Kidney (tissue), 2 donors: ENCODE results near the gene PCDHB3. TPM values are rescaled to one million over a fixed set of nuclear protein-coding genes. Genes with fewer than 3 reads are reported as not detected.

Source experiments
- polyA plus RNA-seq: library from polyadenylated mRNA; stranded (reverse); fragments of 350-450 nt; fragmentation: Illumina TruSeq; extraction: RNeasy Lipid Tissue Mini Kit (QIAGEN cat#74804); gene quantifications from one replicate; pipeline ENCODE4 v1.2.3, GENCODE V29; 2014; ENCODE audit warnings: low read depth, low replicate concordance; ENCODE audit not compliant: insufficient read depth
- total RNA-seq: library from RNA; stranded (reverse); fragmentation: NEBNext Ultra II Directional; extraction: Animal tissue kit (Norgen Biotek cat#: 25700); gene quantifications from one replicate; pipeline ENCODE4 v1.2.1, GENCODE V29; 2021
- donor health status: DM: yes; HTN: yes; CAD: no.

The PCDHB3 gene
- total and polyA plus RNA-seq, 2 donors from 2014 or later, result 2.3 to 3.1 TPM

Other genes with a start within 250 kb of the PCDHB3 start
- gene PCDHA10, start 244.6 kb upstream of the PCDHB3 start, total RNA-seq, result 7.6 TPM
- gene PCDHA10, start 244.6 kb upstream of the PCDHB3 start, polyA plus RNA-seq, result 1.7 TPM
- gene PCDHA11, start 231.5 kb upstream of the PCDHB3 start, total RNA-seq, result 2.0 TPM
- gene PCDHA11, start 231.5 kb upstream of the PCDHB3 start, polyA plus RNA-seq, result 0.77 TPM
- 5.2 TPM for gene PCDHA12, start 225.2 kb upstream of the PCDHB3 start, total RNA-seq
- gene PCDHA12, start 225.2 kb upstream of the PCDHB3 start, polyA plus RNA-seq, result 1.1 TPM
- 1.8 TPM for gene PCDHA13, start 218.3 kb upstream of the PCDHB3 start, total RNA-seq
- gene PCDHA13, start 218.3 kb upstream of the PCDHB3 start, polyA plus RNA-seq, result 0.49 TPM
- gene PCDHAC1, start 174.2 kb upstream of the PCDHB3 start, total RNA-seq, result 2.9 TPM
- gene PCDHAC1, start 174.2 kb upstream of the PCDHB3 start, polyA plus RNA-seq, result 0.43 TPM
- 3.6 TPM for gene PCDHAC2, start 134.0 kb upstream of the PCDHB3 start, total RNA-seq
- gene PCDHAC2, start 134.0 kb upstream of the PCDHB3 start, polyA plus RNA-seq, result 0.30 TPM
- 0.50 TPM for gene PCDHB1, start 49.1 kb upstream of the PCDHB3 start, total RNA-seq
- 0.09 TPM for gene PCDHB1, start 49.1 kb upstream of the PCDHB3 start, polyA plus RNA-seq
- gene PCDHB2, start 5.9 kb upstream of the PCDHB3 start, total RNA-seq, result 2.9 TPM
- gene PCDHB2, start 5.9 kb upstream of the PCDHB3 start, polyA plus RNA-seq, result 2.2 TPM
- gene PCDHB4, start 21.3 kb downstream of the PCDHB3 start, total RNA-seq, result 5.8 TPM
- 0.90 TPM for gene PCDHB4, start 21.3 kb downstream of the PCDHB3 start, polyA plus RNA-seq
- 7.5 TPM for gene PCDHB5, start 34.7 kb downstream of the PCDHB3 start, total RNA-seq
- gene PCDHB5, start 34.7 kb downstream of the PCDHB3 start, polyA plus RNA-seq, result 2.1 TPM
- 2.0 TPM for gene PCDHB6, start 49.6 kb downstream of the PCDHB3 start, total RNA-seq
- 0.32 TPM for gene PCDHB6, start 49.6 kb downstream of the PCDHB3 start, polyA plus RNA-seq
- gene PCDHB7, start 72.2 kb downstream of the PCDHB3 start, total RNA-seq, result 2.3 TPM
- gene PCDHB7, start 72.2 kb downstream of the PCDHB3 start, polyA plus RNA-seq, result 0.97 TPM
- 3.7 TPM for gene PCDHB8, start 77.3 kb downstream of the PCDHB3 start, total RNA-seq
- 0.56 TPM for gene PCDHB8, start 77.3 kb downstream of the PCDHB3 start, polyA plus RNA-seq
- gene PCDHB16, start 81.9 kb downstream of the PCDHB3 start, total RNA-seq, result 5.1 TPM
- gene PCDHB16, start 81.9 kb downstream of the PCDHB3 start, polyA plus RNA-seq, result 0.67 TPM
- gene PCDHB9, start 86.7 kb downstream of the PCDHB3 start, total RNA-seq, result 2.4 TPM
- 0.47 TPM for gene PCDHB9, start 86.7 kb downstream of the PCDHB3 start, polyA plus RNA-seq
- 2.3 TPM for gene PCDHB10, start 91.9 kb downstream of the PCDHB3 start, total RNA-seq
- 0.73 TPM for gene PCDHB10, start 91.9 kb downstream of the PCDHB3 start, polyA plus RNA-seq
- 4.3 TPM for gene PCDHB11, start 99.2 kb downstream of the PCDHB3 start, total RNA-seq
- gene PCDHB11, start 99.2 kb downstream of the PCDHB3 start, polyA plus RNA-seq, result 0.47 TPM
- gene PCDHB12, start 108.2 kb downstream of the PCDHB3 start, total RNA-seq, result 2.5 TPM
- gene PCDHB12, start 108.2 kb downstream of the PCDHB3 start, polyA plus RNA-seq, result 0.77 TPM
- gene PCDHB13, start 113.4 kb downstream of the PCDHB3 start, total RNA-seq, result 5.9 TPM
- 0.86 TPM for gene PCDHB13, start 113.4 kb downstream of the PCDHB3 start, polyA plus RNA-seq
- 6.2 TPM for gene PCDHB14, start 122.9 kb downstream of the PCDHB3 start, total RNA-seq
- gene PCDHB14, start 122.9 kb downstream of the PCDHB3 start, polyA plus RNA-seq, result 2.0 TPM
- 6.0 TPM for gene PCDHB15, start 144.9 kb downstream of the PCDHB3 start, total RNA-seq
- gene PCDHB15, start 144.9 kb downstream of the PCDHB3 start, polyA plus RNA-seq, result 1.8 TPM
- gene SLC25A2, start 203.6 kb downstream of the PCDHB3 start, total RNA-seq, result 0.94 TPM
- not detected for gene SLC25A2, start 203.6 kb downstream of the PCDHB3 start, polyA plus RNA-seq
- gene TAF7, start 220.3 kb downstream of the PCDHB3 start, total RNA-seq, result 73.5 TPM
- 71.3 TPM for gene TAF7, start 220.3 kb downstream of the PCDHB3 start, polyA plus RNA-seq
- 0.69 TPM for gene PCDHGA1, start 230.0 kb downstream of the PCDHB3 start, total RNA-seq
- gene PCDHGA1, start 230.0 kb downstream of the PCDHB3 start, polyA plus RNA-seq, result 0.19 TPM
- 4.7 TPM for gene PCDHGA2, start 238.3 kb downstream of the PCDHB3 start, total RNA-seq
- 0.73 TPM for gene PCDHGA2, start 238.3 kb downstream of the PCDHB3 start, polyA plus RNA-seq
- 4.0 TPM for gene PCDHGA3, start 243.4 kb downstream of the PCDHB3 start, total RNA-seq
- gene PCDHGA3, start 243.4 kb downstream of the PCDHB3 start, polyA plus RNA-seq, result 0.22 TPM
- gene PCDHGB1, start 249.6 kb downstream of the PCDHB3 start, total RNA-seq, result 2.9 TPM
- gene PCDHGB1, start 249.6 kb downstream of the PCDHB3 start, polyA plus RNA-seq, result 0.37 TPM